GM13977 (cell line): Measurements from ENCODE around the gene RNASEH2B.

Experiments used
- DNase-seq: peaks from one replicate; pipeline ENCODE4 v3.0.0; 2012; ENCODE audit warnings: low spot score
- CTCF ChIP-seq: IDR thresholded peaks from 2 replicates; pipeline ENCODE4 v1.5.1; 2012; ENCODE audit warnings: mild to moderate bottlenecking, control low read depth; ENCODE audit not compliant: insufficient read depth; ENCODE audit errors: extremely low read depth, missing control alignments
- in situ Hi-C: fragments of 300-500 bp; cut with MboI; formaldehyde crosslinking; loops from one replicate; pipeline ENCODE4 v1.12.0; 2022; ENCODE audit warnings: low sequenced_read_pairs, low pct_unique_long_range_greater_than_20kb, mixed read lengths, inconsistent platforms; ENCODE audit not compliant: unreplicated experiment

RNASEH2B gene

GRCh38 chr13:50911937-50912795, 2.6 kb downstream of the RNASEH2B start:
- DNase-seq: peak; percentile 82
- TF ChIP-seq CTCF: peak; percentile 88
- in situ Hi-C loops: loop anchor here (10.0 to 25.0 kb wide), 2 partner anchors 825 to 937 kb away; no protein-coding TSS in a partner anchor

DNA sequence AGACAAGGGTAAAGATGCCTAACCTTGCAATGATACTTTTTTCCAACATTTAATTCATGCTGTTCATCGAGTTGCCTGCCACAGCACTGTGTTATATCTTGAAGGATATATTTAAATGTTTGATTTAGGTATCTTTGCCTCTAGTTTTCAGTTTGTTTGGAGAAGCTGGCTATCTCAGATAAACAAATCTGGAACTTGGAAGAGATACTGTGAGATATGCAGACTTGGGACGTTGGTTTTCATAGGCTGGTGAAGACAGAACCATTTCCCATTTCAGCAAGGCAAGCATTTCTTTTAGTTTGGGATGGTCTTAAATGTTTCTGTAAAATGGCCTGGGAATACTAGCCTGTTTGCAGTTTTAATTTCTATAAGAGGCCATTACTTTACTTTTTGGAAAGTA, 3.3 kb downstream of the RNASEH2B start:
- DNase-seq: no peak
- in situ Hi-C loops: loop anchor here (10.0 to 25.0 kb wide), 2 partner anchors 826 to 938 kb away; no protein-coding TSS in a partner anchor
- TF ChIP-seq CTCF: no peak

GRCh38 chr13:50914176-50914700, 4.6 kb downstream of the RNASEH2B start:
- in situ Hi-C loops: loop anchor here (10.0 to 25.0 kb wide), 2 partner anchors 827 to 939 kb away; no protein-coding TSS in a partner anchor
- DNase-seq: no peak
- no peak for TF ChIP-seq CTCF

DNA sequence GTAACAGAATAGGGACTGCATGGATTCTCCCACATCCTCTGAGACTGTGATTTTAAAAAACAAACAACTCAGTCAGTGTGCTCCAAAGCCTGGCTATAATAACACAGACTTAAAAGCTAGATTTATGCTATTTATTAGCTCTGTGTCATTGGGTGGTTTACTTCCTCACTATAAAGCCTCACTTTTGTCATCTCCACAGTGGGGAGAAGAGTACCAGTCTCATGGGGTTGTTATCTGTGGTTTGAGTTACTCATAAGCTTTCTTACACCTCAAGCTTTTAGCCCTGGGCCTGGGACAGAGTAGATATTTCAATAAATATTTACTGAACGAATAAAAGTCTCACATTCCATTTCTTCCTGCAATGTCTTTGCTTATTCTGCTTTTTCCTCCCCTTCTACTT, 5.3 kb downstream of the RNASEH2B start:
- in situ Hi-C loops: loop anchor here (10.0 to 25.0 kb wide), 2 partner anchors 828 to 940 kb away; no protein-coding TSS in a partner anchor
- TF ChIP-seq CTCF: no peak

DNA sequence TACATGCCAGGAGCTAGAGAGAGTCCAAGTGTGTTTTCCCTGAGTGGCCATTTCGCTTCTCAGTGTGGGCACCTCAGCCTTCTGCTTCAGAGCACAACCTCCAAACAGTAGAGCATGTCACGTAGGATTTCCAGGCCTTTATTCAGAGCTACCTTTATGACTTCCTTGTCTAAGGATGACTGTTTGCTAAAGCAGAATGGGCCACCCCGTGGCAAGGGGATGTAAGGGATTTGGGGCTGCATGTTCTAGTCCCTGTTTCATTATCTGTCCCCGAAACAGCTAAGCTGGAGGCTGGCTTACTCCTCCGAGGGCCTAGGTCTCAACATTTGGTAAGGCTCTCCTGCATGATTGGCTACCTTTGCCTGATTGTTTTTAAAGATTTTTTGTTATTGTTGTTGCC, 6.0 kb downstream of the RNASEH2B start:
- peak; percentile 22 for TF ChIP-seq CTCF
- in situ Hi-C loops: loop anchor here (10.0 to 25.0 kb wide), 2 partner anchors 828 to 941 kb away; no protein-coding TSS in a partner anchor
- no peak for DNase-seq

More for the DNA sequence above, 5.3 kb downstream of the RNASEH2B start:
- no peak for DNase-seq

DNA sequence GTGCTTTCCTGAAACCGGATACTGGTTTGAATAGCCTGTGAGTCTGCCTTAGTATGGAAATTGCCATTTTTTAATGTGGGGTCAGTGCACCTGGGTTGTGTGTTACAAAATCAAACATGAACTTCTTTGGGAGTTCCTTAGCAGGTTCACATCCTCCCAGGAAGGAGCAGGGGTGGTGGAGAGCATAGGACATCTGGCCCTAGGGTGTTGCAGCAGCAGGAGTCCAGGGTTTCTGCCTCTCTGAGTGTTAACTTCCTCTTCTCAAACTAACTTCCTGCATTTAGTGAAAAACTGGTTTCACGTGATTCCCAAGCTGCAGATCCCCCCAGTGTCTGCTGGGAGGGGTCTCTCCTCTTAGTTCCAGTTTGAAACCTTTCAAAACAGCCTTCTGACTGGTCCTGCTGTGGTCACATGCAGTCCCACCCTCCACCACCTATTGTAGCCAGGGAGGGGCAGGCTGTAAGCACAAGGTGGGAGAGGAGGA, 7.2 kb downstream of the RNASEH2B start:
- in situ Hi-C loops: loop anchor here (10.0 to 25.0 kb wide), 2 partner anchors 829 to 942 kb away; no protein-coding TSS in a partner anchor
- TF ChIP-seq CTCF: no peak
- no peak for DNase-seq
